Cardiac fibroblast (primary cell): ENCODE data around the gene BAG2.

Experiments used
- DNase-seq, 2 donors: peaks; one replicate each; pipeline versions ENCODE4 v3.0.0 to v3.0.0-alpha.2; 2010; ENCODE audit warnings: low read depth in 2 of 2
- H3K4me3 ChIP-seq, 2 donors: replicated peaks in 1 of 2; 1 replicate in 1 of 2; 2 replicates in 1 of 2; pipeline ENCODE4 v1.5.1; 2011; ENCODE audit warnings: low read depth in 2 of 2, low read length in 2 of 2, mild to moderate bottlenecking in 2 of 2, moderate library complexity in 1 of 2
- CTCF ChIP-seq: IDR thresholded peaks from one replicate; pipeline ENCODE4 v1.5.1; 2011; ENCODE audit warnings: low read depth, mild to moderate bottlenecking, low read length, inconsistent platforms

Gene BAG2

GRCh38 chr6:57205550-57206328 lies 33.6 kb downstream of the BAG2 start:
- DNase-seq = no peak
- TF ChIP-seq CTCF = no peak
- H3K4me3 ChIP-seq = no peak overlapping the region

- TF ChIP-seq CTCF = no peak
- H3K4me3 ChIP-seq = no peak overlapping the region
- peak; percentile 22 to 72 for DNase-seq
Measured at GRCh38 chr6:57207141-57207540, 35.0 kb downstream of the BAG2 start.

GRCh38 chr6:57207872-57208271 lies 35.7 kb downstream of the BAG2 start:
- no peak for TF ChIP-seq CTCF
- DNase-seq = no peak
- no peak overlapping the region for H3K4me3 ChIP-seq

- H3K4me3 ChIP-seq = no peak overlapping the region
- DNase-seq = no peak
- TF ChIP-seq CTCF = no peak
Measured at GRCh38 chr6:57209030-57209429, 36.9 kb downstream of the BAG2 start.

- DNase-seq = no peak
- TF ChIP-seq CTCF = no peak
- H3K4me3 ChIP-seq = no peak overlapping the region
Measured at GRCh38 chr6:57210060-57210459, 37.9 kb downstream of the BAG2 start.

GRCh38 chr6:57215260-57215659 lies 43.1 kb downstream of the BAG2 start:
- TF ChIP-seq CTCF = no peak
- DNase-seq = no peak
- no peak overlapping the region for H3K4me3 ChIP-seq
